ENCODE results near the gene ALX4.

- TF ChIP-seq POLR2A (IDR thresholded peaks at IDR 0.05; ENCODE audit: low read length) (no peak), GATA1 (IDR thresholded peaks at IDR 0.05; ENCODE audit: low read depth, low read length) (no peak)
Observed at GRCh38 chr11:44351898-44352498, 42.1 kb upstream of the ALX4 start.

Data from erythroblast (primary cell).